GM19193 (cell line): ENCODE data around the gene RAB36.

ENCODE experiments used
- POLR2A ChIP-seq: IDR thresholded peaks from 4 replicates; pipeline ENCODE4 v1.6.1; 2011; ENCODE audit not compliant: insufficient read depth, insufficient read length; ENCODE audit errors: extremely low read depth

Gene RAB36

DNA sequence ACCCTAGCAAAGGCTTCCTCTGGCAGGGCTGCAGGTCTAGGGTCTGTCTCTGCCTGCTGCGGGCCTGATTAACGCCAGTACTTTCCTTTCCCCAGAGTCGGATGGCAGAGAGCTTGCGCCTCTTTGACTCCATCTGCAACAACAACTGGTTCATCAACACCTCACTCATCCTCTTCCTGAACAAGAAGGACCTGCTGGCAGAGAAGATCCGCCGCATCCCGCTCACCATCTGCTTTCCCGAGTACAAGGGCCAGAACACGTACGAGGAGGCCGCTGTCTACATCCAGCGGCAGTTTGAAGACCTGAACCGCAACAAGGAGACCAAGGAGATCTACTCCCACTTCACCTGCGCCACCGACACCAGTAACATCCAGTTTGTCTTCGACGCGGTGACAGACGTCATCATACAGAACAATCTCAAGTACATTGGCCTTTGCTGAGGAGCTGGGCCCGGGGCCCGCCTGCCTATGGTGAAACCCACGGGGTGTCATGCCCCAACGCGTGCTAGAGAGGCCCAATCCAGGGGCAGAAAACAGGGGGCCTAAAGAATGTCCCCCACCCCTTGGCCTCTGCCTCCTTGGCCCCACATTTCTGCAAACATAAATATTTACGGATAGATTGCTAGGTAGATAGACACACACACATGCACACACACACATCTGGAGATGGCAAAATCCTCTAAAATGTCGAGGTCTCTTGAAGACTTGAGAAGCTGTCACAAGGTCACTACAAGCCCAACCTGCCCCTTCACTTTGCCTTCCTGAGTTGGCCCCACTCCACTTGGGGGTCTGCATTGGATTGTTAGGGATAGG is 22.1 kb upstream of the RAB36 start:
- TF ChIP-seq POLR2A: no peak

DNA sequence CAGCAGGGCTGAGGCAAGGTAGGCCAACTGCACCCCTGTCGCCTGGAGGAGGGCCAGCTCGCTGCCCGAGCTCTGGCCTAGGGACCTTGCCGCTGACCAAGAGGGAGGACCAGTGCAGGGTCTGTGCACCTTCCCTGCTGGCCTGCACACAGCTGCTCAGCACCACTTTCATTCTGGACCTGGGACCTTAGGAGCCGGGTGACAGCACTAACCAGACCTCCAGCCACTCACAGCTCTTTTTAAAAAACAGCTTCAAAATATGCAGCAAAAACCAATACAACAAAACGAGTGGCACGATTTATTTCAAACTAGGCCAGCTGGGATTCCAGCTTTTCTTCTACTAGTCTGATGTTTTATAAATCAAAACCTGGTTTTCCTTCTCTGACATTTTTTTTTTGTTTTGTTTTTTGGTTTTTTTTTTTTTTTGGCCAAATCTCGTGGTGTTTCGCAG is 21.4 kb upstream of the RAB36 start:
- TF ChIP-seq POLR2A: no peak

DNA sequence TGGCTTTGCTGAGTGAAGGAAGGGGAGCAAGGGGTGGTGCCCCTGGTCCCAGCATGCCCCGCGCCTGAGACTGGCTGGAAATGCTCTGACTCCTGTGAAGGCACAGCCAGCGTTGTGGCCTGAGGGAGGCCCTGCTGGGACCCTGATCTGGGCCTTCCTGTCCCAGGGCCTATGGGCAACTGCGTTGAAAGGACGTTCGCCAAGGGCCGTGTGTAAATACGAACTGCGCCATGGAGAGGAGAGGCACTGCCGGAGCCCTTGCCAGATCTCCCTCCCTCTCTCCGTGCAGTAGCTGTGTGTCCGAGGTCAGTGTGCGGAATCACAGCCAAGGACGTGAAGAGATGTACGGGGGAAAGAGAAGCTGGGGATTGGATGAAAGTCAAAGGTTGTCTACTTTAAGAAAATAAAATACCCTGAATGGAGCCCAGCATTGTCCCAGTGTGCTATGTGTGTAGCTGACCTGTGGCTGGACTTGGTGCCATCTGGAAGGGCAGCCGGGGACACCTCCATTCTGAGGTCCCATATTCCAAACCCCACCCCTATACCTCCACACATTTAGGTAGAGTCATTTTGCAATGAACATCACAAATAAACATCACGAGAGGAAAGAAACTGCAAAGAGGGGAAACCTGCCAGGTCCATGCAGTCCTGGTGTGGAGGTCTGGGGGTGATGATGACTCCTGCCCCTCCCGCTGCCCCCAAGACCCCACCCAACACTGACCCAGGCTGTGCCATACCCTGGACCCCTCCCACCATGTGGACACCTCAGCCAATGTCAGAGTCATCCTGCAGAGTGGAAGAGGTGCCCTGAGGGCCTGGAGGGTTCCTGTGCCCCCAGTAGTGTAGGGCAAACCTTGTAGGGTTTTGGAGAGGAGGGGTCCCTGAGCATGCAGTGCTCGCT is 20.4 kb upstream of the RAB36 start:
- no peak for TF ChIP-seq POLR2A

DNA sequence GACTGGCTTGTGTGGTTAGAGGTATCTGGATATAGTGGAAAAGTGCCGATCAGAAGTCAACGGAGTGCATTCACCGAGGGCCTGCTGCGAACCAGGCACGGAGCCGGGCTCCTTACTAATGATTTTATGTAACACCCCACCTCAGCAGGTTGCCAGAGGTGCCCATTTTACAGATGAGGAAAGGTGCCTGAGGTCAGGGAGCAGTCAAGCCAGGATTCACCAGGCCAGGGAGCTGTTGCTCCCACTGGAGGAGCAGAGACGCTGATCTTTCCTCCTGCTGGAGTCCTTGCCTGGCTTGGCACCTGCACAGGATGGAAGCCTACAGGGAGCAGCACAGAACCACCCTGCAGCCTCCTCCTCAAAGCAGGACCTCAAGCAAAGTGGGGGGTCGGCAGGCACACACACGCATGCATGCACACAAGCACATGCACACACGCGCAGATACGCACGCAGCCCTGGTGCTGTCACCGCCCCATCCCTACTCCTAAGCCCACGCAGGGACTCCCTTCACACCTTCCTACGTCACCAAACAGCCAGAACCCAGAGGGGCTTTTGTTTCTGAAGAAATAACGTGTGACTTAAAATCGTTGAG is 19.7 kb upstream of the RAB36 start:
- TF ChIP-seq POLR2A: no peak

DNA sequence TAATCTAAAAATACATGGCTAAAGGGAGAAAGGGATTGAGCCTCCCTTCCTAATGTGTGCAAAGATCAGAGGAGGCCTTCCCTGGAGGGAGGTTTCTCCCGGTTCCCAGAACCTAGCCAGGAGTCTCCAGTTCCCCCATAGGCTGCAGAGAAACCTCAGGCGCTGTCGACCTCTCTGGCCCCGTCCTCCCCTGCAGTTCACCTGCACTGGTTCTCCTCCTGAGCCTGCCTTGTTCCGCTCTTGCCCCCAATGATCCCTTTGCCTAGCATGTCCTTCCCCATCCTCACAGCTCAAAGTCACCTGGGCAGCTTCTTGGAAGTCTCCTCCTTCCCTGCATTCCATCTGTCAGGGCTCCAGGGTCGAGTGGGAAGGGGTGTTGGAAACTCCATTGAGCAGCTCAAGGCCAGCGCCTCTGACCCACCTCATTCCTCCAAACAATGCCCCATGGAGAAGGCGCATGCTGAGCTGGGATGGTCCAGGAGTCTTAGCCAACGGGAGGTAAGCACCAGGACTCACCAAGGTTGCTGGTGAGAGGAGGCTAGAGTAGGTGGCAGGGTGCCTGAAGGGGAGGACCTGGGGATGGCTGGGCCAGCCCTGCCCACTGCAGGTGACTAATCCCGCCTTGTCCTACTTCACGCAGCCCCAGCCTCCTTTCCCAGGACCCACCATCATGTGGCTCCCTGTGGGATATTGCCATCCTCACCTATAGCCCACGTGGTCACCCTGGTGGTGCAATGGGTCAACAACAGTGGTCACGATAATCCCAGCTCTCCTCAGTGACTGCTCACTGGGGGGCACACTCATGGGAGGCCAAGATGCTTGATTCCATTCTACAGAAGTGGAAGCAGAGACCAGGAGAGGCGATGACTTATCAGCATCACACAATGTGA is 18.9 kb upstream of the RAB36 start:
- no peak for TF ChIP-seq POLR2A

DNA sequence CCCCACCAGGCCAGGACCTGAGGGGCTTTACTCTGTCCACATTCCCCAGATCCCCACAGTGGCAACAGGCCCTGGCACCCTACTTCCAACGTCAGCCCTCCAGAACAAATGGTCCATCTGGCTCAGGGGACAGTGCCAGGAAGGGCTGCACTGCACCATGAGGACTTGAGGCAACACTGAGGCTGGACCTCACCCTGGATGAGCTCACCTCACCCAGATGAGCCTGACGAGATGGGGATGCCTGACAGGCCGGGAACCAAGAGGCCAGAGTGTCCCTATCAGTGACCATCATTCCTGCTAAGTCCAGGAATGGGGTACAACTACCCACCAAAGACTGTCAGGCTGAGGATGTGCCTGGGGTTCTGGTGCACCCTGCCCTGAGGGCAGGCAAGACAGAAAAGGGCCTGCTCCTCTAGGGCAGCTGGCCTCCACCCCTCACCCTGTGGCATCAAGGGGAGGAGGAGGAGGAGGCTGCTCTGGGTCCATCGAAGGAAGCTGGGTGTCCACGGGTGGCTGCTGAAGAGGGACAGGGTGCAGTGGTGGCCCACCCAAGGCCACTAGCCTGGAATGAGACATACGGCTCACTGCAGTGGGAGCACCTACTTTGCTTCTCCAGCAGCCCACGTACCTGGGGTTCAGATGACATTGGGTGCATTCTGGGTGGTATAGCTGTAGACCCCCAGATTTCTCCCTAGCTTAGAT is 18.1 kb upstream of the RAB36 start:
- TF ChIP-seq POLR2A: no peak

DNA sequence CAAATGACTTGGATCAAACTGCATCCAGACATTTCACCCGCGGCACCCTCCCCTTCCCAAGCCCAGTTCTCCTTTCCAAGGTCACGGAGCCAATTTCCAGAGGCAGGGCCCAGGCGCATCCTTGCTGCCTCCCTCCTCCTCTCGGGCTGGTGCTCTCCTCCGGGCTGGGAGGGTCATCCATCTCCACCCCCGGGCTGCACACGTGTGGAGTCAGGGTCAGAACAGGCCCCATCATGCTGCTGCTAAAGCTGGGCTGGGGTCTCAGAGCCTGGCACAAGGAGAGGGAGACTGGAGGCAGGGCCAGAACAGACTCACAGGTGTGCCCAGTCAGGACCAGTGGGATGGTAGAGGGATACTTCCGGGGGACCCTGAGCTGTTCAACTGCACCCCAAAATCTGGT is 17.5 kb upstream of the RAB36 start:
- TF ChIP-seq POLR2A: no peak

DNA sequence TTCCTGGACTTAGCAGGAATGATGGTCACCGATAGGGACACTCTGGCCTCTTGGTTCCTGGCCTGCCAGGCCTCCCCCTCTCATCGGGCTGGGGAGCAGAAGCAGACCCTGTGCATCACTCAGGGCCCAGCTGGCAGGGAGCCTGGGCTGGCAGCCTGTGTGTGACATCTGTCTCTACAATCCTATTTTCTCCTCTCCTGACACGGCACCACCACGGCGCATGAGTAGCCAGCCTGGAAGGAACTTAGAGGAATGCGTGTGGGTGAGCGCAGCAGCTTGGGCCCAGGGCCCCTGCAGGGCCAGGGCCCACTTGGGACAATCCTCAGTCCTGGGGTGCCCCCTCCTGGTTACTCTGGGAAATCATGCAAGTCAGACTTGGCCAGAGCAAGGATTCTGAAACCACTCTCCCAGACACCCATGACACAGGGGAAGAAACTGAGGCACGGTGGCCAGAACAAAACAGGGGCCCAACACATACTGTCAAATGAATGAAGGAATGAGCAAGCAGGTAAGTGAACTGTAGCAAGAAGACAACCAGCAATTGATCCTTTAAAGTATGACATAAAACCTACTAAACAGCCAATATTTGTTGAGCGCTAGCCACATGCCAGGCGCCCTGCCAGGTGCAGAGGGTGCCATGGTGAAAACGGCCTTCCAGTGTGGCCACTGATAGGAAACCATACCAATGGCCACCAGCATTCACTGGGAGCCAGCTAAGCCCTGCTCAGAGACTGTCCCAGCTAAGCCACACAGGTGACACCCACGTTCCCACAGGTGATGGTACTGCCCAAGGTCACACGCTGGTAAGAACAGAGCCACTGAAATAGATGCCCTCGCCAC is 16.8 kb upstream of the RAB36 start:
- no peak for TF ChIP-seq POLR2A

DNA sequence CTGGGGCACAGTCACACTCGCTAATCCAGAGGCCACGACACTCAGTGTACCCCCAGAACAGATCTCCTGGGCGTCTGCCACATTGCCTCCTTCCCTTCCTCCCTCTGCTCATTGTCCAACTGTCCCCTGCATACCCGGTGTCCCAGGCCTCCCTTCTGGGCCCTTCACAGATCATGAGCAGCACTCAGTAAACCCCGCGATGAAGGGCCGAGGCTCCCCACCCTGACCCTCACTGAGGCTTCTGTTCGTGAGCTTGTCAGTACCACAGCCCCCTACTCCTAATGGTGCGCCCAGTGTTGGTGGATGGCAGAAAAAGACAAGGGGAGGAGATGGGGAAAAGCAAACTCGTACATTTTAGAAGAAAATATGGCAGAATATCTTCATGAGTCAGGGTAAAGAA is 16.1 kb upstream of the RAB36 start:
- TF ChIP-seq POLR2A: no peak

DNA sequence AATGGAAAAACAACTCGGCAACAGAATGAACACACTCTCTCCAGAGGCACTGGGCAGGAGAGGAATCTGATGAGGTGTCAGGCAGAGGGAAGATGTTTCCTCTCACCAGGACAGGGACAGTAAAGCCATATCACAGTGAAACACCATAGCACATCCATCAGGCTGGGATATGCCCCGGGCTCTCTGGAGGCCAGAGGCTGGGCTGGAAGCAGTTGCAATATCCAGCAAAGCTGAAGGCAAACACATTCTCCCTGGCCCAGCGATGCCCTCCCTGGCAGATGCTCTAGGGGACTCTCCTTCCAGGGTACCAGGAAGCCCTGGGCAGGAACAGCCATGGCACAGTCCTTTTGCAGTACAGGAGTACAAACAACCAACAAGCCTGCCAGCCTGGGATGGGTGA is 14.6 kb upstream of the RAB36 start:
- no peak for TF ChIP-seq POLR2A

DNA sequence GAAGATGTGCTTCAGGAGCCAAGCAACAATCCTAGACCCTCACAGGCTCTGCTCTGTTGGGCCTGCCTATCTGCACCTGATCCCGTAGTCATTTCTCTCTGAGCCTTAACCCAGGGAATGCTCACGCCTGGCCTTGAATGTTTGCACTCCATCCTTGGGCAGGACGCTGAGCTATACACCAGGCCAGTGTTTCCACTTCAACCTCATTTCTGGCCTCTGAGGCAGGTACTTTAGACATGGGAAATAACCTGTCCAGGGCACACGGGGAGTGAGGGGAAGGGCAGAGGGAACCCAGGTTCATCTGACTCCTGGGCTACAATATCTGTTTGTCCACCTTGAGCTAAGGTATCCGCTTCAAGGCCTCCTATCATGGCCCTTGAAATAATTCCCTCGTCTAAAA is 13.3 kb upstream of the RAB36 start:
- TF ChIP-seq POLR2A: no peak

DNA sequence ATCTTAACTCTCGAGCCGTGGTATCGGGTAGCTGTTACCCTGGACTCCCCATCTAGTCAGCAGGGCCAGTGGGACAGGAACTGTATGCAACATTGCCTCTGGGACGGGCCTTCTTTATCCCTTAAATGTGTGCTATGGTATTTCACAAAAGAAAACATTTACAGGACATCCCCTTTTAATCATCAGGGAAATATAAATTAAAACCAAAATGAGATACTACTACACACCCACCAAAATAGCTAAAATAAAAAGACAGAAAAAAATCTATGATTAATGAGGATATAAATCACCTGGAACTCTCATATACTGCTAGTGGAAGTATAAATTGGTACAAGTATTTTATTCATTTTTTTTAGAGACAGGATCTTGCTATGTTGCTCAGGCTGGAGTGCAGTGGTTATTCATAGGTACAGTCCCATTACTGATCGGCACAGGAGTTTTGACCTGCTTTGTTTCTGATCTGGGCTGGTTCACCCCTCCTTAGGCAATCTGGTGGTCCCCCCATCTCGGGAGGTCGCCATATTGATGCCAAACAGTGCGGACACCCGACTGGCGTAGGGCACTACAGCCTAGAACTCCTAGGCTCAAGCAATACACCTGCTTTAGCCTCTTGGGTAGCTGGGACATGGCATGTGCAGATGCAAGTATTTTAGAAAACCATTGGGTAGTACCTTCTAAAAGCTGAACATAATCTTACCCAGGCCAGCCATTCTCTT is 12.7 kb upstream of the RAB36 start:
- TF ChIP-seq POLR2A: no peak
